Thoracic aorta (tissue), 2 donors: Measurements from ENCODE around the gene C19orf67. TPM values are rescaled to one million over a fixed set of nuclear protein-coding genes. Genes with fewer than 3 reads are reported as not detected.

Experiments used
- ATAC-seq: fragments of 150-250 bp; one replicate; pipeline ENCODE4 v1.8.0; 2017; ENCODE audit warnings: low read depth; ENCODE audit not compliant: insufficient number of reproducible peaks, low FRiP score
- DNase-seq: peaks from one replicate; pipeline ENCODE4 v3.0.0-alpha.2; 2020; ENCODE audit warnings: low spot score
- H3K27ac ChIP-seq, 2 donors: fragments of 200-600 bp; sonication (generic); 1 replicate in 1 of 2; 2 replicates in 1 of 2; pipeline ENCODE4 v1.5.1; 2016; ENCODE audit warnings: mild to moderate bottlenecking in 2 of 2, moderate library complexity in 2 of 2
- H3K27me3 ChIP-seq: fragments of 200-600 bp; sonication (generic); replicated peaks from 2 replicates; pipeline ENCODE4 v1.6.0; 2016; ENCODE audit warnings: mild to moderate bottlenecking; ENCODE audit not compliant: insufficient read depth
- H3K36me3 ChIP-seq: fragments of 200-600 bp; sonication (generic); one replicate; pipeline ENCODE4 v1.5.1; 2016
- H3K4me1 ChIP-seq, 2 donors: fragments of 200-600 bp; sonication (generic); 1 replicate in 1 of 2; 2 replicates in 1 of 2; pipeline versions ENCODE4 v1.5.1 to v1.6.0; 2016; ENCODE audit warnings: low read depth in 2 of 2, mild to moderate bottlenecking in 1 of 2; ENCODE audit not compliant: control insufficient read depth in 1 of 2
- H3K4me3 ChIP-seq: fragments of 200-600 bp; sonication (generic); 2 replicates; pipeline ENCODE4 v1.5.1; 2016; ENCODE audit warnings: mild to moderate bottlenecking
- H3K9me3 ChIP-seq: fragments of 200-600 bp; sonication (generic); 2 replicates; pipeline ENCODE4 v1.5.1; 2016
- total RNA-seq, 2 donors: library from RNA; depleted of rRNA; stranded (reverse); fragments of >200 nt; gene quantifications; one replicate each; pipeline versions ENCODE4 v1.1.0 to v1.2.3, GENCODE V29; 2016
- TF ChIP-seq, protein P1 (sequence below): fragments of 200-600 bp; sonication (generic); IDR thresholded peaks from one replicate; pipeline ENCODE4 v1.5.1; 2019; ENCODE audit warnings: antibody characterized with exemption

Gene C19orf67
- total RNA-seq, 2 donors from 2014 or later: not detected

DNA sequence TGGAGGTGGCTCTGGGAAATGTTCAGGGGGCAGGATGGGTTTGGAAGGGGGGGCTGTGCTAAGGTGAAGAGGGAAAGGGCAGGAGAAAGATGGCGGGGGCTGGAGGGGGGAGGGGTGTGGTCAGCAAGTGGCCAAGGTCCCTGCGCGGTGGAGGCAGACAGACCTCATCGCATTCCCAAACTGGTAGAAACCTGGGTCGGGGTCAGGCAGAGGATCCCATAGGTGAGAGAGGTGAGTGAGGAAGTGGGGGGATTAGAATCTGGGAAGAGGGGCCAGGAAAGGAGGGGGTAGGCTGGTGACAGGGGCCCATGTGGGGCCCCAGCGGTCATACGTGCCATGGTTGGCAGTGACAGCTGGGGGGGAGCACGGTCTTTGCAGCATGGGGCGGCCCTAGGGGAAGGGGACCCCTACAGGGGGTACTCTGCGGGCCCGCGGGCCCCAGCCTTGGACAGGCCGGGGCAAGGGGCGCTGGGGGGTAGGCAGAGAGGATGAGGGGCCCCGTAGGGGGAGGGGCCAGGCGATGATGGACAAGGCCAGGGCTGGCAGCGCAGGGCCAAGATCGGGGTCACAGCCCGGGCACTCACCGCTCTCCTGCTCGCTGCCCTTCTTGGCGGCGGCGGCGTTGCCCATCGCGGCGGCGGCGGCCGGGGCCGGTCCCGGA lies 31.5 kb upstream of the C19orf67 start:
- DNase-seq: no peak
- ATAC-seq: no peak
- no peaks in the 10 kb centered on the region for H3K36me3 ChIP-seq
- peak overlapping the region; percentile 90 to 94 for H3K27ac ChIP-seq
- peaks cover 53 to 62% of the 10 kb centered on the region in 2 donors for H3K4me1 ChIP-seq
- TF ChIP-seq, protein P1, sequence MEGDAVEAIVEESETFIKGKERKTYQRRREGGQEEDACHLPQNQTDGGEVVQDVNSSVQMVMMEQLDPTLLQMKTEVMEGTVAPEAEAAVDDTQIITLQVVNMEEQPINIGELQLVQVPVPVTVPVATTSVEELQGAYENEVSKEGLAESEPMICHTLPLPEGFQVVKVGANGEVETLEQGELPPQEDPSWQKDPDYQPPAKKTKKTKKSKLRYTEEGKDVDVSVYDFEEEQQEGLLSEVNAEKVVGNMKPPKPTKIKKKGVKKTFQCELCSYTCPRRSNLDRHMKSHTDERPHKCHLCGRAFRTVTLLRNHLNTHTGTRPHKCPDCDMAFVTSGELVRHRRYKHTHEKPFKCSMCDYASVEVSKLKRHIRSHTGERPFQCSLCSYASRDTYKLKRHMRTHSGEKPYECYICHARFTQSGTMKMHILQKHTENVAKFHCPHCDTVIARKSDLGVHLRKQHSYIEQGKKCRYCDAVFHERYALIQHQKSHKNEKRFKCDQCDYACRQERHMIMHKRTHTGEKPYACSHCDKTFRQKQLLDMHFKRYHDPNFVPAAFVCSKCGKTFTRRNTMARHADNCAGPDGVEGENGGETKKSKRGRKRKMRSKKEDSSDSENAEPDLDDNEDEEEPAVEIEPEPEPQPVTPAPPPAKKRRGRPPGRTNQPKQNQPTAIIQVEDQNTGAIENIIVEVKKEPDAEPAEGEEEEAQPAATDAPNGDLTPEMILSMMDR: no peak
- H3K9me3 ChIP-seq: no peaks in the 10 kb centered on the region
- H3K4me3 ChIP-seq: peak overlapping the region; percentile 97
- H3K27me3 ChIP-seq: no peaks in the 10 kb centered on the region

DNA sequence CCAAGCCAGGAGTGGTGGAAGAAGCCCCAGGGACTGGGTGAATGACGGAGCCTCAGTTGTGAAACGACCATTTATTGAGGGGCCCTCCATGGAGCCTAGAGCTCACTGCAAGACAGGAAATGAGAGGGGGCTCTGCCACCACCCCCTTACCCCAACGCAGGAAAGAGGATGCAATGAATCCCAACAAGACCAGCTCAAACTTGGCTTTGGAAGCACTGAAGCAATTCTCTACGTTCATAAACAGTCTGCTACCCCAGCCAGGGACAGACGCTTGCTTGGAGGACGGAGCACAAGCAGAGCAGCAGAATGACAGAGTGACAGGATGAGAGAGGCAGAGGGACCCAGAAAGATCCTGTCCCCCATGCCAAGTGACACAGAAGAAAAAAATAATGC lies 30.9 kb upstream of the C19orf67 start:
- TF ChIP-seq, protein P1: no peak
- H3K9me3 ChIP-seq: no peaks in the 10 kb centered on the region
- DNase-seq (no peak), ATAC-seq (no peak)
- no peaks in the 10 kb centered on the region for H3K27me3 ChIP-seq
- H3K4me3 ChIP-seq: peak overlapping the region; percentile 97
- H3K4me1 ChIP-seq: peaks cover 58 to 67% of the 10 kb centered on the region in 2 donors
- peak overlapping the region; percentile 90 to 94 for H3K27ac ChIP-seq
- no peaks in the 10 kb centered on the region for H3K36me3 ChIP-seq

DNA sequence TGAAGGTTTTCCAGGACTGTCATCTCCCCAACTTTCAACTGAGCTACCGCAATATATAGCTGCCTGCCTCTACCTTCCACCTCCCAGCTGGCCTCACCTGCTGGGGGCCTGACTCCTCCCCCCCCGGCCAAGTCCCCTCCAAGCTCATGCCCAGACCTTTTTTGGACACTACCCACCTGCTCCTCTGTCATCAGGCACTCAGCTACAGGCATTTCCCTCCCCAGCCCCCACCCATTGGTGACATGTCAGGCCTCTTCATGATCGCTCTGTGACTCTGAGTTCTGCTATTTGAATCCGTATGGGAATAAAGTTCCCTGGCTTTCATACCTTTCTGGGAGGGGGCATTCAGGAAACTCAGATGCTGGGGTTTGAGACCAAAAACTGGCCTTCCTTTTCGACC lies 30.2 kb upstream of the C19orf67 start:
- Histone ChIP-seq H3K27ac (peak overlapping the region; percentile 90 to 94), H3K9me3 (no peaks in the 10 kb centered on the region), H3K4me3 (peak overlapping the region; percentile 97), H3K27me3 (no peaks in the 10 kb centered on the region), H3K4me1 (peaks cover 60 to 75% of the 10 kb centered on the region in 2 donors), H3K36me3 (no peaks in the 10 kb centered on the region)
- TF ChIP-seq, protein P1: no peak
- DNase-seq: no peak
- no peak for ATAC-seq

DNA sequence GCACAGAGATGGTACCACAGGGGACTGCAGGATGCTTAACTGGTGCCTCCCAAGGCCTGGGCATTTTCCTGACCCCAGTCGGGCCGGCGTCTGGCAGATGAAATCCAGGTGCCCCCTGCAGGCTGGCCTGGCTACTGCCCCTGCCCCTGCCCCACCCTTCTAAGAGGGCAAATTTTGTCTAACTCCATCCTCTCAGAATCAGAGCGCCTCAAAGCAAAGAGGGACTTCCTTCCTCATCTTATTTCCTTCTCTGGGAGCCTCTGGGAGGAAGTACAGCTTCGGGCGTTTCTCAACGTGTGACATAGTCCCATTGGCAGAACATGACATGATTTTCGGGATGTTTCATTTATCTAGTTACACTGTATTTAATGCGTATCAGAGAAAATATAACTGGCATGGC lies 29.3 kb upstream of the C19orf67 start:
- TF ChIP-seq, protein P1: peak; percentile 51
- ATAC-seq: no peak
- no peaks in the 10 kb centered on the region for H3K36me3 ChIP-seq
- no peaks in the 10 kb centered on the region for H3K27me3 ChIP-seq
- peaks cover 60 to 82% of the 10 kb centered on the region in 2 donors for H3K4me1 ChIP-seq
- H3K9me3 ChIP-seq: no peaks in the 10 kb centered on the region
- H3K27ac ChIP-seq: peak overlapping the region; percentile 90 to 94
- H3K4me3 ChIP-seq: no peak overlapping the region
- DNase-seq: no peak

DNA sequence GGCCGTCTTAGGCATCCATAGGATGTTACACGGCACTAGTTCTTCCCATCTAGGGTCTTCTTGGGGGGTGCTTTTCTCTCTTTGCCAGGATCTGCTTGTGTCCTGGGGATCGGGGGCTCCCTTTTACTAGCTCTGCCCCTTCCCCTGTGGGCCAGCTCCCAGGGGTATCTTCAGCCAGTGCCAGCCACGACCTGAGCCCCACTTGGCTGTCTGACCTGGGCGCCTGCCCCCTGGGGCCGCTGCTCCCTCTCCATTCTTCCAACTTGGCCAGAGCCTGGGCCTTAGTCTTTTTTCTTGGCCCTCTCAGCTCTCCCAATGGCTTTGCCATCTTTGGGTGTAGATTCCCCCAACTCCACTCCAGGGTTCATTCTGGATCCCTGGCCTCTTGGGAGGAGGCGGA lies 28.9 kb upstream of the C19orf67 start:
- Histone ChIP-seq H3K36me3 (no peaks in the 10 kb centered on the region), H3K4me1 (peaks cover 57 to 80% of the 10 kb centered on the region in 2 donors), H3K27ac (peak overlapping the region; percentile 90 to 94), H3K9me3 (no peaks in the 10 kb centered on the region), H3K27me3 (no peaks in the 10 kb centered on the region), H3K4me3 (no peak overlapping the region)
- ATAC-seq (no peak), DNase-seq (no peak)
- TF ChIP-seq, protein P1: no peak
